KMS-11 (cell line): Measurements from ENCODE around the gene ERCC2.

Source experiments
- H2AFZ ChIP-seq: fragments of 200-600 bp; sonication (generic); 2 replicates; pipeline ENCODE4 v1.6.1; 2016; ENCODE audit warnings: antibody characterized with exemption, mixed run types, low read depth
- H3K27ac ChIP-seq: fragments of 200-600 bp; sonication (generic); 2 replicates; pipeline ENCODE4 v1.6.1; 2016; ENCODE audit warnings: mild to moderate bottlenecking, mixed run types
- H3K27me3 ChIP-seq: fragments of 200-600 bp; sonication (generic); 2 replicates; pipeline ENCODE4 v1.6.1; 2017; ENCODE audit warnings: mild to moderate bottlenecking, low read depth, mixed run types, moderate library complexity; ENCODE audit not compliant: insufficient read depth
- H3K36me3 ChIP-seq: fragments of 200-600 bp; sonication (generic); 2 replicates; pipeline ENCODE4 v1.6.1; 2017; ENCODE audit warnings: mild to moderate bottlenecking, mixed run types; ENCODE audit not compliant: insufficient read depth
- H3K4me1 ChIP-seq: fragments of 200-600 bp; sonication (generic); 2 replicates; pipeline ENCODE4 v1.6.1; 2016; ENCODE audit warnings: mild to moderate bottlenecking, low read depth, mixed run types; ENCODE audit not compliant: poor library complexity, severe bottlenecking
- H3K4me2 ChIP-seq: fragments of 200-600 bp; sonication (generic); 2 replicates; pipeline ENCODE4 v1.7.0; 2016; ENCODE audit warnings: mild to moderate bottlenecking, mixed run types
- H3K4me3 ChIP-seq: fragments of 200-600 bp; sonication (generic); IDR thresholded peaks from 2 replicates; pipeline ENCODE4 v1.6.1; 2017; ENCODE audit warnings: low read depth, low read length, mixed read lengths; ENCODE audit not compliant: insufficient read depth
- H3K79me2 ChIP-seq: fragments of 200-600 bp; sonication (generic); 2 replicates; pipeline ENCODE4 v1.6.1; 2016; ENCODE audit warnings: low read depth, mixed run types; ENCODE audit not compliant: insufficient read depth
- H3K9ac ChIP-seq: fragments of 200-600 bp; sonication (generic); 2 replicates; pipeline ENCODE4 v1.6.1; 2016; ENCODE audit warnings: mild to moderate bottlenecking, mixed run types
- H4K20me1 ChIP-seq: fragments of 200-600 bp; sonication (generic); 2 replicates; pipeline ENCODE4 v1.6.1; 2016; ENCODE audit warnings: mild to moderate bottlenecking, mixed run types; ENCODE audit not compliant: insufficient read depth
- CTCF ChIP-seq: fragments of 200-600 bp; sonication (generic); conservative IDR thresholded peaks from 2 replicates; pipeline ENCODE4 v1.6.1; 2017; ENCODE audit warnings: low read depth, mild to moderate bottlenecking, antibody characterized with exemption, low read length, moderate library complexity, mixed read lengths

The ERCC2 gene

GRCh38 chr19:45304141-45304926 is 66.0 kb downstream of the ERCC2 start:
- H3K79me2 ChIP-seq: no peaks in the 10 kb centered on the region
- no peak overlapping the region for H3K4me2 ChIP-seq
- no peaks in the 10 kb centered on the region for H4K20me1 ChIP-seq
- H3K36me3 ChIP-seq: no peaks in the 10 kb centered on the region
- no peak overlapping the region for H3K27ac ChIP-seq
- no peak overlapping the region for H2AFZ ChIP-seq
- no peaks in the 10 kb centered on the region for H3K4me1 ChIP-seq
- H3K9ac ChIP-seq: no peak overlapping the region
- TF ChIP-seq CTCF: no peak
- no peak overlapping the region for H3K4me3 ChIP-seq
- H3K27me3 ChIP-seq: peaks cover 2% of the 10 kb centered on the region; the same call in 1 of the 2 replicates

- no peaks in the 10 kb centered on the region for H4K20me1 ChIP-seq
- H3K4me2 ChIP-seq: no peak overlapping the region
- H3K79me2 ChIP-seq: no peaks in the 10 kb centered on the region
- no peak overlapping the region for H3K9ac ChIP-seq
- no peak overlapping the region for H3K4me3 ChIP-seq
- no peaks in the 10 kb centered on the region for H3K4me1 ChIP-seq
- no peak overlapping the region for H2AFZ ChIP-seq
- H3K27me3 ChIP-seq: peaks cover 2% of the 10 kb centered on the region; the same call in 1 of the 2 replicates
- no peak for TF ChIP-seq CTCF
- no peak overlapping the region for H3K27ac ChIP-seq
- H3K36me3 ChIP-seq: no peaks in the 10 kb centered on the region
Observed at GRCh38 chr19:45303269-45304060, 66.9 kb downstream of the ERCC2 start.

DNA sequence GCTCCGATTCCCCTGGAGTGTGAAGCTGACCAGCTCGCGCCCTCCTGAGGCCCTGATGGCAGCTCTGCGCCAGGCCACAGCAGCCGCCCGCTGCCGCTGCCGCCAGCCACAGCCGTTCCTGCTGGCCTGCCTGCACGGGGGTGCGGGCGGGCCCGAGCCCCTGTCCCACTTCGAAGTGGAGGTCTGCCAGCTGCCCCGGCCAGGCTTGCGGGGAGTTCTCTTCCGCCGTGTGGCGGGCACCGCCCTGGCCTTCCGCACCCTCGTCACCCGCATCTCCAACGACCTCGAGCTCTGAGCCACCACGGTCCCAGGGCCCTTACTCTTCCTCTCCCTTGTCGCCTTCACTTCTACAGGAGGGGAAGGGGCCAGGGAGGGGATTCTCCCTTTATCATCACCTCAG is 68.0 kb downstream of the ERCC2 start:
- no peak overlapping the region for H3K4me2 ChIP-seq
- no peak overlapping the region for H3K9ac ChIP-seq
- H2AFZ ChIP-seq: no peak overlapping the region
- no peak overlapping the region for H3K4me3 ChIP-seq
- H3K4me1 ChIP-seq: no peaks in the 10 kb centered on the region
- no peaks in the 10 kb centered on the region for H3K79me2 ChIP-seq
- H3K27me3 ChIP-seq: peaks cover 2% of the 10 kb centered on the region; the same call in 1 of the 2 replicates
- H4K20me1 ChIP-seq: no peaks in the 10 kb centered on the region
- H3K27ac ChIP-seq: no peak overlapping the region
- TF ChIP-seq CTCF: no peak
- H3K36me3 ChIP-seq: no peaks in the 10 kb centered on the region
